Subcutaneous adipose tissue (tissue), 4 donors: Measurements from ENCODE around the gene SLCO2A1. TPM values are rescaled to one million over a fixed set of nuclear protein-coding genes. Genes with fewer than 3 reads are reported as not detected.

ENCODE experiments used
- total RNA-seq, 4 donors: library from RNA; depleted of rRNA; stranded (reverse); fragments of >200 nt; gene quantifications; one replicate each; pipeline ENCODE4 v1.1.0, GENCODE V29; 2016
- TF ChIP-seq, protein P1 (sequence below): fragments of 450-650 bp; IDR thresholded peaks from one replicate; pipeline ENCODE4 v1.5.1; 2016; ENCODE audit warnings: low read depth, mild to moderate bottlenecking, control low read depth, antibody characterized with exemption, moderate library complexity

SLCO2A1 gene
- total RNA-seq, 4 donors from 2014 or later = 2.4 to 7.2 (median 3.1) TPM

DNA sequence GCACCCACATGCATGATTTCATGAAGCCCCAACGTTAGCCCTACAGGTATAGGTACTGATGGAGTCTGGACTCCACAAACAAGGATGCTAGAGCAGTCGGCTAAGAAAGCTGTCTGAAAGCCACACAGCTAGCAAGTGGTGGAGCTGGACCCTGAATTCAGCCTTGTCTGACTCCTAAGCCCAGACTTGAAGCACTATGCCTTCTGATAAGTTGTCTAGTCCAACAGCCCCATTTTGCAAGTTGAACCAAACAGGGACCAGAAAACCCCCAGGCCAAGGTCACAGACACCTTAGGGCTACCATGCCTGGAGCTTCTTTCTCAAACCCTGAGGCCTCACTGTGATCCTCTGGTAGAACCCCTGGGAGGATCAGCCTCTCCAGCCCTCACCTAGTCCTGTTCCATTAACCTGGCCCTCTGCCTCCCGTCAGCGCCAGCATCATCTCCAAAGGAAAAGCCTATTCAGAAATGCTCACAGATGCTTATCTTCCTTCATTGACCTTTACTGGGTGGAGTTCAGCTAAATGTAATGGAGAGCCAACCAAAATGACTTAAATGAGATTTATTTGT lies 1.7 kb upstream of the SLCO2A1 start:
- TF ChIP-seq, protein P1, sequence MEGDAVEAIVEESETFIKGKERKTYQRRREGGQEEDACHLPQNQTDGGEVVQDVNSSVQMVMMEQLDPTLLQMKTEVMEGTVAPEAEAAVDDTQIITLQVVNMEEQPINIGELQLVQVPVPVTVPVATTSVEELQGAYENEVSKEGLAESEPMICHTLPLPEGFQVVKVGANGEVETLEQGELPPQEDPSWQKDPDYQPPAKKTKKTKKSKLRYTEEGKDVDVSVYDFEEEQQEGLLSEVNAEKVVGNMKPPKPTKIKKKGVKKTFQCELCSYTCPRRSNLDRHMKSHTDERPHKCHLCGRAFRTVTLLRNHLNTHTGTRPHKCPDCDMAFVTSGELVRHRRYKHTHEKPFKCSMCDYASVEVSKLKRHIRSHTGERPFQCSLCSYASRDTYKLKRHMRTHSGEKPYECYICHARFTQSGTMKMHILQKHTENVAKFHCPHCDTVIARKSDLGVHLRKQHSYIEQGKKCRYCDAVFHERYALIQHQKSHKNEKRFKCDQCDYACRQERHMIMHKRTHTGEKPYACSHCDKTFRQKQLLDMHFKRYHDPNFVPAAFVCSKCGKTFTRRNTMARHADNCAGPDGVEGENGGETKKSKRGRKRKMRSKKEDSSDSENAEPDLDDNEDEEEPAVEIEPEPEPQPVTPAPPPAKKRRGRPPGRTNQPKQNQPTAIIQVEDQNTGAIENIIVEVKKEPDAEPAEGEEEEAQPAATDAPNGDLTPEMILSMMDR = no peak

DNA sequence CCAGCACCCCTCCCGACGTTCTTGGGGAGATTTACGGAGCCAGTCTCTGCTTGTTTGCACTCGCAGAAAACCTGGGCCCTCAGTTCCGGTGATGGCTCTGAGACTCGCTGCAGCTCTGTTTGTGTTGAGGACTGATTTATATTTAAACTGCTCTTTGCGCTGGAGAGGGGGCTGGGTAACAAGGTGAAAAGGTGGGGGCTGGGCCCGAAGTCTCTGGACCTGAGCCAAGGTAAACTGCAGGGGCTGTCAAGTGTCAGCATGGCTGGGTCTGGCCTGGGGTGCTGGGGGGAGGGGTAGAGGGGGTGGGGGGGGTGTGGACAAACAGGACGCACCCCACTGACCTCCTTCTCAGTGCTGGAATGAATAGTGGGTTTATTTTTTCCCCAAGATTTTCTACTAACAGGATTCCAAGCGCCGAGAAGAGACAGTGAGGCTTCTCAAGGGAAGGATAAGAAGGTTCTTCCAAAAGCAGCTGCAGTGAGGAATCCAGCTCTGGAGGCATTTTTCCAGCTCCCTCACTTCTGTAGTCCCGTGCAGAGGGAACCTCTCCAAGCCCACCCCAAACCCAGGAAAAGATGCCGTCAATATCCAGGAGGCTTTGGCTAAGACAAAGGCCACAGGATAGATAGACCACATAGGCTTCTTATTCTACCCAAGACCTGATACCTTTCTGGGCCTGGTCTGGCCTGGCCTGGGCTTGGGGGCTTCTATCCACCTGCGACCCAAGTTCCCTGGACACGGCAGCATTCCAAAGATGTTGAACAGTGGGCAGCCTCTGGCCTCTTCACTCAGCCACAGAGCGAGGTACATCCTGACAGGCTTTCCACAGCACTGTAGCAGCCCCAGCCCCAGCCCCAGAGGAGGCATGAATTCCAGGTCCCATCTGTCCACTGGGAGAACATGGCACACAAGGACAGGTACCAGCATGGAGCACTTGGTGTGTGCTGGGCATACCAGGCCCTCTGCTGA lies 938 bp upstream of the SLCO2A1 start:
- TF ChIP-seq, protein P1 = no peak

DNA sequence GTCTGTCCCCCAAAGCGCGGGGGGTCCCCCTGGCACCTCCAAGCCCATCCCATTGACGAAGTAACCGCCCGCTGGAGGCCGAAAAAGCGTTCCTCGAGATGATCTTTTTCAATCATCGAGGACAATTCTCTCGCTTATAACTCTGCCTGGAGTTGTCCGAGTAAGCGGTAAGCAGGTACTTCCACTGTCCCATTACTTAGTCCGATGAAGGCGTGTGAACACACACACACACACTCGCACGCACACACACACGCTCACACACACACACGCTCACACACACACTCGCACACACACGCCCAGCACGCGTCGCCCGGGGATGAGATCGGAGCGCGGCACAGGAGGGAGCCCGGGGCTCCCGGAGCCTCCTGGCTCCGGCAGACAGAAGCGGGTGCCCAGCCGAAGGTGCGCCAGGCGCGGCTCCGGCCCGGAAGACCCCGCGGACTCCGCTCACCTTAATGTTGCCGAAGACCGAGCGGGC lies 430 bp downstream of the SLCO2A1 start:
- TF ChIP-seq, protein P1 = no peak

DNA sequence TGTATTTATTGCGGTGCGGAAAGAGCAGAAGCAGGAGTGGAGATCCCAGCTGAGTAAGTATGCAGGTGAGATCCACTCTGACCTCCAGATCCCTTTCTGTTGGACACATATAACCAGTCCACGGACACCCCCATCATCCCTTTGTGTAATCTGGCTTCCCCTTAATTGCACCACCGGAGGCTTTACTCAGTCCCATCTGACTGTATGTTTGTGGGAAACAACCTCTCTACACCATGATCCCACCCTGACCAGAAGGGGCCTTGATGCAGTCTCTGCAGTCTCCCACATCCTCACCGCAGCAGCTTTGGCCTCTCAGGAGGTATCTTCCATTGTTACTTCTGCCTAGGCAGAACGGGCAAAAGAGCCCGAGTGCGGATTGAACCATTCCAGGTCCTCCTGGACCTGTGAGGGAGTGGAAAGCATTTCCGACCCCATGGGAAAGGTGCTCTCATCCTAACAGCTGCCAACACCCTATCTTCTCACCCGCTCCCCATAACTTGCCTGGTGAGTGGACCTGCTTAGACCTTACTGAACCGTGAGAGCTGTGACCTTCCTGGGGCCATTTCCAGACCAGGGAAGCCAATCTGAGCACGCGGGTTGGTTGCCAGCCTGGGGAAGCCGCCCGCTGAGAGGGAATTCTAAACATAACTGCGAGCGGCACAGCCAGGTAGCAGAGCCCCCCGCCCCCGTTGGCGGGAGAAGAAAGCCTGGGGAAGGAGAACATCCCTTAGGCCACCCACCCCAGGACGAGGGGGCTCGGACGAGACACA lies 1.1 kb downstream of the SLCO2A1 start:
- TF ChIP-seq, protein P1 = no peak

DNA sequence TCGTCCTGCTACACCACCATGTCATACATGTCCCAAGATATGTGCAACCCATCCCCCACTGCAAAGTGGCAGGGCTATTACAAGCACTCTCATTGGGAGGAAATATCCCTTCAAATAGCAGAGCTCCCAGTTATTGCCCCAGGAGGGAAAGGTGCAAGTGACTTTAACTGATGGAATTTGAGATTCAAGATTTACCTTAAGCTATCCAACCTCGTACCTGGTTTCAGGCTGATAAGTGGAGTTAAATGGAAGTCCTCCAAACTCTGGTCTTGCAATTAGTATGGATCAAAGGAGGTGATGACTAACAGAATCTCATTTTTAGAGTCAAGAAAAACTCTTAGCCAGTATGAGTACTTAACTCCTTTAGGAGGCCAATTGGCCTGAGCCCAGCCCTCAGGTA lies 2.1 kb downstream of the SLCO2A1 start:
- TF ChIP-seq, protein P1 = no peak

DNA sequence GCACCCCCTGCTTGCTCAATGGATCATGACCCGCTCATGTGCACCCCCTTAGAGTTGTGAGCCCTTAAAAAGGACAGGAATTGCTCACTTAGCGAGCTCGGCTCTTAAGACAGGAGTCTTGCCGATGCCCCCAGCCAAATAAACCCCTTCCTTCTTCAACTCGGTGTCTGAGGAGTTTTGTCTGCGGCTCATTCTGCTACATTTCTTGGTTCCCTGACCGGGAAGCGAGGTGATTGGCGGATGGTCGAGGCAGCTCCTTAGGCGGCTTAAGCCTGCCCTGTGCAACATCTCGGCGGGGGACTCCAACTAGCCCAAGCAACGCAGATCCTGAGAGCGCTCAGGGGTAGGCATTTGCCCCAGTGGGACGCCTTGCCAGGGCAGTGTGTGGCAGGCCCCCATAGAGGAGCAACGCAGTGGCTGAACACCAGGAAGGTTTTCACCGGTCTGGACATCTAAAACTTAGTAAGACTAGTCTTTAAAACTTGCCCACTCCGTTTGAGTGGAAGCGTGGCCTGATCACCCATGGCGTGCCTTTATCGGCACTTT lies 9.5 kb downstream of the SLCO2A1 start:
- TF ChIP-seq, protein P1 = no peak
